HG02973 (cell line): ENCODE measurements around the gene CROCC2.
"Not testable (repeated sequence)": the region's sequence is repeated elsewhere in the genome, so short reads cannot be mapped to it uniquely, and the experiment has no call there.

Source experiments
- ATAC-seq: cut with Tn5 transposase; IDR thresholded peaks from one replicate; pipeline ENCODE4 v1.9.1; 2021; ENCODE audit warnings: moderate library complexity; ENCODE audit not compliant: unreplicated experiment

CROCC2 gene

GRCh38 chr2:240964704-240965295 lies 58.7 kb downstream of the CROCC2 start:
- no peak for ATAC-seq

- ATAC-seq = no peak
Observed at GRCh38 chr2:240965296-240965904, 59.3 kb downstream of the CROCC2 start.

- no peak for ATAC-seq
Observed at GRCh38 chr2:240965905-240966456, 59.8 kb downstream of the CROCC2 start.

GRCh38 chr2:240966457-240966905 lies 60.3 kb downstream of the CROCC2 start:
- ATAC-seq = no peak

GRCh38 chr2:240966906-240967680 lies 61.0 kb downstream of the CROCC2 start:
- no peak for ATAC-seq

GRCh38 chr2:240967681-240968621 lies 61.8 kb downstream of the CROCC2 start:
- ATAC-seq = no peak

- no peak for ATAC-seq
Observed at GRCh38 chr2:240968731-240969624, 62.8 kb downstream of the CROCC2 start.

GRCh38 chr2:240970104-240970503 lies 64.0 kb downstream of the CROCC2 start:
- ATAC-seq = no peak

GRCh38 chr2:240970816-240971215 lies 64.7 kb downstream of the CROCC2 start:
- ATAC-seq = no peak

- no peak for ATAC-seq
Observed at GRCh38 chr2:240972201-240972600, 66.1 kb downstream of the CROCC2 start.

GRCh38 chr2:240972636-240973521 lies 66.7 kb downstream of the CROCC2 start:
- no peak for ATAC-seq

GRCh38 chr2:240974771-240975572 lies 68.8 kb downstream of the CROCC2 start:
- no peak for ATAC-seq

GRCh38 chr2:240975903-240976302 lies 69.8 kb downstream of the CROCC2 start:
- not testable (repeated sequence) for ATAC-seq

- no peak for ATAC-seq
Observed at GRCh38 chr2:240981280-240981679, 75.1 kb downstream of the CROCC2 start.

GRCh38 chr2:240981871-240982800 lies 76.0 kb downstream of the CROCC2 start:
- ATAC-seq = no peak

GRCh38 chr2:240982821-240983281 lies 76.7 kb downstream of the CROCC2 start:
- no peak for ATAC-seq
